HCT116 (cell line): Measurements from ENCODE around the gene SNCAIP. TPM values are rescaled to one million over a fixed set of nuclear protein-coding genes. Genes with fewer than 3 reads are reported as not detected.

Experiments used
- ATAC-seq: fragments of 200-7000 bp; cut with Tn5 transposase; 2 replicates; pipeline ENCODE4 v1.9.1; 2020; ENCODE audit warnings: mild to moderate bottlenecking, moderate library complexity
- BruUV-seq: library from RNA; stranded (reverse); fragments of 400-500 nt; replicated peaks from 2 replicates; lab custom pipeline; 2021; lab: Mats Ljungman, UMichigan
- CTCF ChIA-PET: fragments of 300-600 bp; sonication (Branson Sonifier 250); formaldehyde crosslinking; loops from one replicate; lab custom pipeline; 2021; ENCODE audit warnings: antibody characterized with exemption; lab: Charles Lee
- POLR2A ChIA-PET: fragments of 300-600, 350-600 bp; sonication (Branson Sonifier 250); formaldehyde crosslinking; loops from one replicate; lab custom pipeline; 2021; ENCODE audit warnings: antibody characterized with exemption; lab: Charles Lee
- RAD21 ChIA-PET, 2 experiments: fragments of 300-600 bp; sonication (Branson Sonifier 250); formaldehyde crosslinking; loops; one replicate each; lab custom pipeline; 2023; ENCODE audit warnings: low total read pairs in 2 of 2; ENCODE audit not compliant: uncharacterized antibody in 2 of 2, unreplicated experiment in 2 of 2, low non-redundant PET in 1 of 2; lab: Charles Lee
- DNase-seq: peaks from one replicate; pipeline ENCODE4 v3.0.0-alpha.2; 2010; ENCODE audit warnings: low read depth, low spot score
- H2AFZ ChIP-seq: fragments of 200-600 bp; shearing (Covaris generic), sonication (generic); 2 replicates; pipeline ENCODE4 v1.6.1; 2017; ENCODE audit warnings: low read depth, mixed run types, mixed read lengths, antibody characterized with exemption, low read length; ENCODE audit not compliant: poor library complexity, severe bottlenecking
- H3K27ac ChIP-seq: 2 replicates; pipeline ENCODE4 v1.5.1; 2012; ENCODE audit warnings: low read depth, low read length
- H3K27me3 ChIP-seq: fragments of 200-600 bp; sonication (generic); 2 replicates; pipeline ENCODE4 v1.6.1; 2016; ENCODE audit warnings: mixed run types, low read length, mixed read lengths; ENCODE audit not compliant: insufficient read depth
- H3K36me3 ChIP-seq, 2 experiments: fragments of 200-500 bp in 1 of 2; fragments of 200-600 bp in 1 of 2; sonication (Bioruptor generic) in 1 of 2; sonication (generic) in 1 of 2; 2 replicates each; pipeline versions ENCODE4 v1.5.1 to v1.6.1; 2014 to 2016; ENCODE audit warnings: low read length in 2 of 2, inconsistent platforms in 1 of 2, mixed read lengths in 1 of 2, mixed run types in 1 of 2; ENCODE audit not compliant: insufficient read depth in 2 of 2, control insufficient read depth in 1 of 2
- H3K4me1 ChIP-seq, 2 experiments: fragments of 200-600 bp in 1 of 2; sonication (generic) in 1 of 2; 2 replicates each; pipeline versions ENCODE4 v1.5.1 to v1.6.1; 2012 to 2017; ENCODE audit warnings: low read length in 2 of 2, inconsistent platforms in 1 of 2, mild to moderate bottlenecking in 1 of 2, mixed read lengths in 1 of 2, mixed run types in 1 of 2, moderate library complexity in 1 of 2; ENCODE audit not compliant: insufficient read depth in 2 of 2, control insufficient read depth in 1 of 2
- H3K4me2 ChIP-seq: fragments of 200-600 bp; sonication (generic); 2 replicates; pipeline ENCODE4 v1.6.1; 2017; ENCODE audit warnings: mixed run types, low read length, mixed read lengths
- H3K4me3 ChIP-seq, 2 experiments: fragments of 200-600 bp in 1 of 2; sonication (generic) in 1 of 2; replicated peaks in 1 of 2; 2 replicates each; pipeline ENCODE4 v1.5.1; 2011 to 2016; ENCODE audit warnings: low read length in 2 of 2, control low read depth in 1 of 2, low read depth in 1 of 2, mild to moderate bottlenecking in 1 of 2, mixed read lengths in 1 of 2, mixed run types in 1 of 2
- H3K79me2 ChIP-seq: fragments of 200-600 bp; sonication (generic); 2 replicates; pipeline ENCODE4 v1.6.1; 2017; ENCODE audit warnings: mild to moderate bottlenecking, mixed run types, low read length, moderate library complexity, mixed read lengths; ENCODE audit not compliant: insufficient read depth
- H3K9ac ChIP-seq: fragments of 200-600 bp; sonication (generic); 2 replicates; pipeline ENCODE4 v1.6.1; 2016; ENCODE audit warnings: low read length, mixed read lengths
- H3K9me2 ChIP-seq: fragments of 200-600 bp; sonication (generic), shearing (Covaris generic); 2 replicates; pipeline ENCODE4 v1.6.1; 2017; ENCODE audit warnings: mixed run types, mild to moderate bottlenecking, moderate library complexity; ENCODE audit not compliant: insufficient read depth
- H3K9me3 ChIP-seq, 2 experiments: fragments of 200-500 bp in 1 of 2; fragments of 200-600 bp in 1 of 2; sonication (Bioruptor generic) in 1 of 2; sonication (generic) in 1 of 2; 2 replicates each; pipeline ENCODE4 v1.6.1; 2014 to 2017; ENCODE audit warnings: low read length in 2 of 2, mixed read lengths in 2 of 2, inconsistent platforms in 1 of 2, low read depth in 1 of 2, mild to moderate bottlenecking in 1 of 2, mixed run types in 1 of 2, moderate library complexity in 1 of 2; ENCODE audit not compliant: control insufficient read depth in 1 of 2, insufficient read depth in 1 of 2
- H4K20me1 ChIP-seq: fragments of 200-600 bp; sonication (generic), shearing (Covaris generic); 2 replicates; pipeline ENCODE4 v1.6.1; 2017; ENCODE audit warnings: mixed run types, mild to moderate bottlenecking, moderate library complexity; ENCODE audit not compliant: insufficient read depth
- CTCF ChIP-seq, 3 experiments: fragments of 200-600 bp in 1 of 3; sonication (generic) in 1 of 3; IDR thresholded peaks in 2 of 3; conservative IDR thresholded peaks in 1 of 3; 2 replicates each; pipeline ENCODE4 v1.5.1; 2012 to 2017; ENCODE audit warnings: low read depth in 2 of 3, low read length in 2 of 3, antibody characterized with exemption in 1 of 3, borderline replicate concordance in 1 of 3, control low read depth in 1 of 3, mild to moderate bottlenecking in 1 of 3, mixed read lengths in 1 of 3, mixed run types in 1 of 3, moderate library complexity in 1 of 3; ENCODE audit not compliant: insufficient read depth in 1 of 3
- ELF1 ChIP-seq: IDR thresholded peaks from 2 replicates; pipeline ENCODE4 v1.6.1; 2012; ENCODE audit warnings: low read depth, borderline replicate concordance
- POLR2A ChIP-seq: IDR thresholded peaks from 2 replicates; pipeline ENCODE4 v1.7.0; 2011; ENCODE audit warnings: borderline replicate concordance; ENCODE audit not compliant: insufficient read depth, insufficient read length; ENCODE audit errors: extremely low read depth
- REST ChIP-seq: IDR thresholded peaks from 2 replicates; pipeline ENCODE4 v1.6.1; 2012; ENCODE audit warnings: low read depth
- SIN3A ChIP-seq: IDR thresholded peaks from 2 replicates; pipeline ENCODE4 v1.6.1; 2012; ENCODE audit warnings: low read depth
- SP1 ChIP-seq: IDR thresholded peaks from 2 replicates; pipeline ENCODE4 v1.6.1; 2012; ENCODE audit warnings: low read depth
- TCF7L2 ChIP-seq: IDR thresholded peaks from 2 replicates; pipeline ENCODE4 v1.7.0; 2011; ENCODE audit warnings: borderline replicate concordance, inconsistent platforms; ENCODE audit not compliant: insufficient read depth, insufficient read length; ENCODE audit errors: extremely low read depth
- ZNF274 ChIP-seq: fragments of 200-500 bp; sonication (Bioruptor generic); IDR thresholded peaks from 2 replicates; pipeline ENCODE4 v1.6.1; 2014; ENCODE audit warnings: mild to moderate bottlenecking, low read depth, low read length, inconsistent platforms
- intact Hi-C: fragments of 100-400 bp; cut with micrococcal nuclease; formaldehyde crosslinking; loops from 2 replicates; pipeline ENCODE4 v1.10.0; 2022
- total RNA-seq: library from RNA; stranded (reverse); gene quantifications from one replicate; pipeline ENCODE4 v1.2.1, GENCODE V29; 2021; ENCODE audit not compliant: unreplicated experiment
- TF ChIP-seq, protein P1 (sequence below): IDR thresholded peaks from 2 replicates; pipeline ENCODE4 v1.6.1; 2012
- TF ChIP-seq, protein P2 (sequence below): IDR thresholded peaks from 2 replicates; pipeline ENCODE4 v1.6.1; 2012

The SNCAIP gene
- total RNA-seq, 1 experiment from 2014 or later, result not detected

DNA sequence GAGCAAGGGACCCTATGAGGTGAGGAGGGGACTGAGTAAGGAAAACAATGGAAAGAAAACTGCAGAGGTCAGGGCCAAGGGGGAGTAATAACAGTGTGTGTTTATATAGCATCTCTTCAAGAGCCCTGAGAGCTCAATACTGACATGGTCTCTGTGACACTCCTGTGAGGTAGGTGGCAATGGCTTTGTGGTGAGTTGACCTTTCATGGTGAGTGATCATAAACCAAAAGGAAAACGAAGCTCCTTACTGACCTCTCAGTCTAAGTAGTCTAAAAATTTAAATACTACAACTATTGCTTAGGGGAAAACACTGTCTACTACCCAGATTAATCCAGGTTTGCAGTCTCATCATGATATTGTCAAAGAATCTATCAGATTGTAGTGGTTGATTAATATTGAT, 130.9 kb downstream of the SNCAIP start:
- POLR2A ChIA-PET, result no interaction called here
- BruUV-seq, result no TSS peak

GRCh38 chr5:122444411-122444810, 132.4 kb downstream of the SNCAIP start:
- H3K4me1 ChIP-seq, result no peaks in the 10 kb centered on the region
- H3K36me3 ChIP-seq, result no peaks in the 10 kb centered on the region
- no peak for TF ChIP-seq REST
- TF ChIP-seq, protein P1, sequence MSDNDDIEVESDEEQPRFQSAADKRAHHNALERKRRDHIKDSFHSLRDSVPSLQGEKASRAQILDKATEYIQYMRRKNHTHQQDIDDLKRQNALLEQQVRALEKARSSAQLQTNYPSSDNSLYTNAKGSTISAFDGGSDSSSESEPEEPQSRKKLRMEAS, result no peak
- no peak for TF ChIP-seq CTCF (IDR thresholded peaks at IDR 0.05 in 2 of 3, conservative IDR thresholded peaks at IDR 0.05 in 1 of 3; ENCODE audit: borderline replicate concordance in 1 of 3, insufficient read depth in 1 of 3, low read depth in 2 of 3, low read length in 2 of 3)
- no peak for TF ChIP-seq SIN3A
- TF ChIP-seq, all 23 proteins: peak for 0
- no peaks in the 10 kb centered on the region for H3K79me2 ChIP-seq
- ChIA-PET RAD21 (no interaction called here), POLR2A (no interaction called here), CTCF (no interaction called here)
- H3K9me3 ChIP-seq, result no peaks in the 10 kb centered on the region
- ATAC-seq, result no peak
- H4K20me1 ChIP-seq, result no peaks in the 10 kb centered on the region
- BruUV-seq, result no TSS peak
- no peak overlapping the region for H3K4me3 ChIP-seq
- H3K27ac ChIP-seq, result no peak overlapping the region
- no peak overlapping the region for H3K4me2 ChIP-seq
- H3K27me3 ChIP-seq, result no peaks in the 10 kb centered on the region
- H3K9ac ChIP-seq, result no peak overlapping the region
- intact Hi-C loops, result no loop called here
- no peaks in the 10 kb centered on the region for H3K9me2 ChIP-seq
- DNase-seq, result no peak
- H2AFZ ChIP-seq, result no peak overlapping the region

More for the DNA sequence above, 130.9 kb downstream of the SNCAIP start:
- Histone ChIP-seq H4K20me1 (no peaks in the 10 kb centered on the region), H3K4me3 (no peak overlapping the region), H3K79me2 (no peaks in the 10 kb centered on the region), H3K9me2 (no peaks in the 10 kb centered on the region), H3K9ac (no peak overlapping the region), H3K27me3 (no peaks in the 10 kb centered on the region), H2AFZ (no peak overlapping the region), H3K4me1 (no peaks in the 10 kb centered on the region), H3K4me2 (no peak overlapping the region), H3K36me3 (no peaks in the 10 kb centered on the region), H3K9me3 (no peaks in the 10 kb centered on the region), H3K27ac (no peak overlapping the region)
- intact Hi-C loops, result no loop called here
- ATAC-seq (no peak), DNase-seq (no peak)
- CTCF ChIA-PET, result no interaction called here
- TF ChIP-seq ZNF274, result no peak
- TF ChIP-seq TCF7L2, result no peak
- TF ChIP-seq ELF1, result no peak
- TF ChIP-seq POLR2A, result no peak
- TF ChIP-seq, protein P2, sequence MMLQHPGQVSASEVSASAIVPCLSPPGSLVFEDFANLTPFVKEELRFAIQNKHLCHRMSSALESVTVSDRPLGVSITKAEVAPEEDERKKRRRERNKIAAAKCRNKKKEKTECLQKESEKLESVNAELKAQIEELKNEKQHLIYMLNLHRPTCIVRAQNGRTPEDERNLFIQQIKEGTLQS, result no peak
- TF ChIP-seq SP1, result no peak
- RAD21 ChIA-PET, result no interaction called here
